ENCODE data around the gene BICDL2. TPM values are rescaled to one million over a fixed set of nuclear protein-coding genes. Genes with fewer than 3 reads are reported as not detected.

The BICDL2 gene
- total and polyA plus RNA-seq, 2 of the 8 experiments (the other 6 are each of a cell fraction or from before 2014, with no cell fraction given): 7.3 to 15.9 TPM

DNA sequence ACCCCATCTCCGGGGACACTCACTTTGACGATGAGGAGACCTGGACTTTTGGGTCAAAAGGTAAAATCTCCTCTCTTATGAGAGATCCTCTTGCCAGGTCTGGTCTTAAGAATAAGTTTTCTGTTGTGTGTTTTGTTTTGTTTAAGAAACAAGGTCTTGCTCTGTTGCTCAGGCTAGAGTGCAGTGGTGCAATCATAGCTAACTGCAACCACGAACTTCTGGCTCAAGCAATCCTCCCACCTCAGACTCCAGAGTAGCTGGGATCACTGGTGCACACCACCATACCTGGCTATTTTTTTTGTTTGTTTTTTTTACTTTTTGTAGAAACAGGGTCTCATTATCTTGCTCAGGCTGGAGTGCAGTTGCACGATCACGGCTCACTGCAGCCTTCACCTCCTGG, 13.7 kb upstream of the BICDL2 start (continued):
- TF ChIP-seq, protein P1, sequence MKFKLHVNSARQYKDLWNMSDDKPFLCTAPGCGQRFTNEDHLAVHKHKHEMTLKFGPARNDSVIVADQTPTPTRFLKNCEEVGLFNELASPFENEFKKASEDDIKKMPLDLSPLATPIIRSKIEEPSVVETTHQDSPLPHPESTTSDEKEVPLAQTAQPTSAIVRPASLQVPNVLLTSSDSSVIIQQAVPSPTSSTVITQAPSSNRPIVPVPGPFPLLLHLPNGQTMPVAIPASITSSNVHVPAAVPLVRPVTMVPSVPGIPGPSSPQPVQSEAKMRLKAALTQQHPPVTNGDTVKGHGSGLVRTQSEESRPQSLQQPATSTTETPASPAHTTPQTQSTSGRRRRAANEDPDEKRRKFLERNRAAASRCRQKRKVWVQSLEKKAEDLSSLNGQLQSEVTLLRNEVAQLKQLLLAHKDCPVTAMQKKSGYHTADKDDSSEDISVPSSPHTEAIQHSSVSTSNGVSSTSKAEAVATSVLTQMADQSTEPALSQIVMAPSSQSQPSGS (IDR thresholded peaks at IDR 0.05; ENCODE audit: low read length): no peak
- TF ChIP-seq, protein P2, sequence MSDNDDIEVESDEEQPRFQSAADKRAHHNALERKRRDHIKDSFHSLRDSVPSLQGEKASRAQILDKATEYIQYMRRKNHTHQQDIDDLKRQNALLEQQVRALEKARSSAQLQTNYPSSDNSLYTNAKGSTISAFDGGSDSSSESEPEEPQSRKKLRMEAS (IDR thresholded peaks at IDR 0.05): no peak

All from H1 (cell line).